Upper lobe of left lung (tissue), 6 donors: ENCODE measurements around the gene AFF1. TPM values are rescaled to one million over a fixed set of nuclear protein-coding genes. Genes with fewer than 3 reads are reported as not detected.
A peak's percentile ranks its signal among the peaks of the same experiment; 100 is the strongest.

Experiments
- ATAC-seq, 2 donors: fragments of 200-7000 bp; cut with Tn5 transposase; one replicate each; pipeline ENCODE4 v1.9.1; 2022; ENCODE audit warnings: mild to moderate bottlenecking in 2 of 2, moderate library complexity in 2 of 2; ENCODE audit not compliant: low FRiP score in 2 of 2
- DNase-seq, 2 donors: peaks; one replicate each; pipeline ENCODE4 v3.0.0-alpha.2; 2019 to 2020
- H3K27ac ChIP-seq, 4 donors: fragments of 200-600 bp; sonication (generic); one replicate each; pipeline ENCODE4 v1.5.1; 2016 to 2019
- H3K27me3 ChIP-seq, 4 donors: fragments of 200-600 bp; sonication (generic); one replicate each; pipeline ENCODE4 v1.5.1; 2017 to 2019
- H3K36me3 ChIP-seq, 4 donors: fragments of 200-600 bp; sonication (generic); one replicate each; pipeline ENCODE4 v1.5.1; 2016 to 2019
- H3K4me1 ChIP-seq, 4 donors: fragments of 200-600 bp; sonication (generic); one replicate each; pipeline ENCODE4 v1.5.1; 2018 to 2019
- H3K4me3 ChIP-seq, 4 donors: fragments of 200-600 bp; sonication (generic); one replicate each; pipeline ENCODE4 v1.5.1; 2017 to 2019; ENCODE audit warnings: mild to moderate bottlenecking in 2 of 4, moderate library complexity in 1 of 4
- H3K9me3 ChIP-seq, 4 donors: fragments of 200-600 bp; sonication (generic); one replicate each; pipeline ENCODE4 v1.5.1; 2018 to 2019
- CTCF ChIP-seq, 6 experiments: fragments of 450-650 bp in 4 of 6; fragments of 200-600 bp in 2 of 6; sonication (generic) in 2 of 6; IDR thresholded peaks; one replicate each; pipeline ENCODE4 v1.5.1; 2016 to 2019; ENCODE audit warnings: antibody characterized with exemption in 6 of 6
- EP300 ChIP-seq, 4 donors: sonication (generic); formaldehyde crosslinking; IDR thresholded peaks; one replicate each; pipeline ENCODE4 v1.5.1; 2017; ENCODE audit warnings: antibody characterized with exemption in 4 of 4, control low read depth in 2 of 4
- POLR2A ChIP-seq, 4 donors: fragments of 450-650 bp; IDR thresholded peaks; one replicate each; pipeline ENCODE4 v1.5.1; 2016 to 2017; ENCODE audit warnings: antibody characterized with exemption in 4 of 4, mild to moderate bottlenecking in 2 of 4
- POLR2AphosphoS5 ChIP-seq, 2 donors: sonication (generic); formaldehyde crosslinking; IDR thresholded peaks; one replicate each; pipeline ENCODE4 v1.5.1; 2017; ENCODE audit warnings: antibody characterized with exemption in 2 of 2
- WGBS, 2 donors: methylation state at CpG; one replicate each; pipeline ENCODE4 v1.1.5; 2017 to 2018; 5-methylcytosine and 5-hydroxymethylcytosine counted together
- total RNA-seq, 6 donors: library from RNA; depleted of rRNA in 4 of 6; stranded (reverse); fragments of >200 nt in 4 of 6; gene quantifications; one replicate each; pipeline versions ENCODE4 v1.1.0 to v1.2.1, GENCODE V29; 2016 to 2021
- donor health status: DM: no; HTN: no; CAD: no; lungs with moderate emphysema.
- donor health status: DM: no; HTN: yes; CAD: no; lungs with severe emphysema.

Gene AFF1
- total RNA-seq, 6 donors from 2014 or later, result 45.5 to 124 (median 83.9) TPM

DNA sequence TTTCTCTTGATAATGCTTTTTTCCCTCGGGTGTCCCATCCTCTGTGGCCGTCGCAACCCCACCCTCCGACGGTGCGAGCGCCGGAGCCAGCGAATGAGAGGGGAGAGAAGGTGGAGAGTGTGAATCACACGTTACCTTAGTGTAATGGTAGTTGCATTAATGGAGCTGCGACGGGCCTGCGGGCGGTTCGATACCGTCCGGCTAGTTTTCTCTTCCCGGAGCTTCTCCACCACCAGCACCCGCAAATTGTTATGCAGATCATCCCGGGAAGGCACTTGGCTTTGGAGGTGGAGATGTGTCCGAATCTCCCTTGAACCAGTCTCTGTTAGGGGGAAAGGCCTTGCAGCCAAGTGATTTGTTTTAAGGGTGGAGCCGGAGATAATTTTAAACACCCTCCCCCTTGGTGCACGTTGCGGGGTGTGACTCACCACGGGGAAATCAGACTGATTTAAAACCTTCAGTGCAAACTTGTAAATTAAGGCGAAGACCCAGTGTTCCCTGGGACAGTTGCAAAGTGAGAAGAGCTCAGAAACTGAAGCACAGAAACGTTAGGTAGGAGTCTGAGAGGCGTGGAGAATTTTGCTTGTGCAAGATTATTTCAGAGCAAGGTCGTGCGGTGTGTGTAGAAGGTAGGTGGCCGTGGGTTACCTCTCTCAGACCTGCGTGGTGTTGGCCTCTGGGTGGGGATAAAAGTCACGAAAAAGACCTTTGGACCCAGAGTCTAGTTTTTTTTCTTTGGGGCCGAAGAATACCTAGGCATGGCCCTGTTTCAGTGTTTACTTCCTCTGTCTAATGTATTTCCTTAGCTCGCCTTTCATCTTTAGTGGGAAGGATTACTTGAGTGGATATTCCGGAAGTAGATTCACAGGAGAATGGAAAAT, 1.3 kb downstream of the AFF1 start:
- peak; percentile 81 to 89 for DNase-seq
- peak overlapping the region; percentile 72 to 95 (median 91) for H3K4me3 ChIP-seq
- WGBS, 2 donors, result 3 to 5% methylated on average over 36 of the region's 36 CpGs
- TF ChIP-seq POLR2A (IDR thresholded peaks at IDR 0.05) (peak in 3 of 4 donors; percentile 35 to 78 (median 68)), CTCF (IDR thresholded peaks at IDR 0.05) (no peak), EP300 (IDR thresholded peaks at IDR 0.05) (no peak), POLR2AphosphoS5 (IDR thresholded peaks at IDR 0.05) (peak; percentile 57 to 73)
- no peaks in the 10 kb centered on the region for H3K27me3 ChIP-seq
- no peaks in the 10 kb centered on the region for H3K9me3 ChIP-seq
- peaks cover 44 to 63% (median 50%) of the 10 kb centered on the region in 4 donors for H3K4me1 ChIP-seq
- ATAC-seq, result peak; percentile 77 to 81
- H3K27ac ChIP-seq, result peak overlapping the region; percentile 93 to 99 (median 97)
- peaks cover 0 to 5% (median 0%) of the 10 kb centered on the region in 4 donors for H3K36me3 ChIP-seq

GRCh38 chr4:86938771-86939520, 4.1 kb downstream of the AFF1 start:
- Histone ChIP-seq H3K9me3 (no peaks in the 10 kb centered on the region), H3K27ac (peak overlapping the region; percentile 56 to 98 (median 77)), H3K36me3 (no peaks in the 10 kb centered on the region), H3K4me1 (peaks cover 48 to 78% (median 58%) of the 10 kb centered on the region in 4 donors), H3K4me3 (no peak overlapping the region), H3K27me3 (no peaks in the 10 kb centered on the region)
- DNase-seq (peak in 1 of 2 donors; percentile 38), ATAC-seq (no peak)
- TF ChIP-seq EP300 (IDR thresholded peaks at IDR 0.05), result peak in 1 of 4 donors; percentile 13
- no peak for TF ChIP-seq CTCF (IDR thresholded peaks at IDR 0.05)
- no peak for TF ChIP-seq POLR2A (IDR thresholded peaks at IDR 0.05)
- no peak for TF ChIP-seq POLR2AphosphoS5 (IDR thresholded peaks at IDR 0.05)
- 65 to 76% methylated on average over 4 of the region's 4 CpGs for WGBS, 2 donors

DNA sequence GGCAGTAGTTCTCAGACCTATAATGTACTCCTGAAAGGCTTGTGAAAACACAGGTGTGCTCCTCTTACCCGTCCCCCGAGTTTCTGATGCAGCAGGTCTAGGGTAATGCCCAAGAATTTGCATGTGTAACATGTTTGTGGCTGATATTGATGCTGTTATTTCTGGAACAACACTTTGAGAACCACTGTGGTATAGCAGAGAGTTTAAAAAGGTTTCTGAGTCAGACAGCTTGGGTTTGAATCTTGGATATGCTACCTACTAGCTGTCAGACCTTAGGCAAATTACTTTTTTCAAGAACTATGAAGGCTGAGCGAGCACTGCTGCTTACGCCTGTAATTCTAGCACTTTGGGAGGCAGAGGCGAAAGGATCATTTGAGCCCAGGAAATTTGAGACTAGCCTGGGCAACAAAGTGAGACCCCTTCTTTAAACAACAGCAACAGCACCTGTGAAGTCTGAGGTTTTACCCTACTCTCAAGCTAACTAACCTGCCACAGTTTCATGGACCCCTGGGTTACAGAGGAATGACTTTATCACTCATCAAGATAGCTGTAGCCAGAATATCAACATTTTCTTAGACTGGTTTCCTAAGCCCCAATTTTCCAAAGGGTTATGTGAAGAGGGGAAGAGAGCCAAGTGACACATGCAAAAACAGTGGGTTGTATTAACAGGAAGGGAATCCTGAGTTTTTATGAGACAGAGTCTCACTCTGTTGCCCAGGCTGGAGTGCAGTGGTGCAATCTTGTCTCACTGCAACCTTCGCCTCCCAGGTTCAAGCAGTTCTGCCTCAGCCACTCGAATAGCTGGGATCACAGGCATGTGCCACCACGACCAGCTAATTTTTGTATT, 5.1 kb downstream of the AFF1 start:
- no peak overlapping the region for H3K4me3 ChIP-seq
- no peaks in the 10 kb centered on the region for H3K9me3 ChIP-seq
- H3K4me1 ChIP-seq, result peaks cover 47 to 71% (median 57%) of the 10 kb centered on the region in 4 donors
- peak in 1 of 2 donors; percentile 54 for DNase-seq
- no peak for ATAC-seq
- 60 to 63% methylated on average over 8 of the region's 8 CpGs for WGBS, 2 donors
- no peaks in the 10 kb centered on the region for H3K36me3 ChIP-seq
- H3K27ac ChIP-seq, result peak overlapping the region; percentile 56 to 98 (median 77)
- H3K27me3 ChIP-seq, result no peaks in the 10 kb centered on the region
- no peak for TF ChIP-seq CTCF (IDR thresholded peaks at IDR 0.05)
- TF ChIP-seq POLR2A (IDR thresholded peaks at IDR 0.05), result no peak
- TF ChIP-seq POLR2AphosphoS5 (IDR thresholded peaks at IDR 0.05), result no peak
- no peak for TF ChIP-seq EP300 (IDR thresholded peaks at IDR 0.05)

- H3K27ac ChIP-seq, result peak overlapping the region in 1 of 4 donors; percentile 83
- ATAC-seq (no peak), DNase-seq (peak in 1 of 2 donors; percentile 22)
- no peaks in the 10 kb centered on the region for H3K27me3 ChIP-seq
- WGBS, 2 donors, result 93 to 98% methylated on average over 13 to 15 of the region's 15 CpGs
- no peak for TF ChIP-seq POLR2AphosphoS5 (IDR thresholded peaks at IDR 0.05)
- TF ChIP-seq EP300 (IDR thresholded peaks at IDR 0.05), result no peak
- no peak for TF ChIP-seq CTCF (IDR thresholded peaks at IDR 0.05)
- no peak for TF ChIP-seq POLR2A (IDR thresholded peaks at IDR 0.05)
- no peak overlapping the region for H3K4me3 ChIP-seq
- no peaks in the 10 kb centered on the region for H3K36me3 ChIP-seq
- peaks cover 47 to 71% (median 58%) of the 10 kb centered on the region in 4 donors for H3K4me1 ChIP-seq
- no peaks in the 10 kb centered on the region for H3K9me3 ChIP-seq
Measured at GRCh38 chr4:86940920-86941460, 6.2 kb downstream of the AFF1 start.
